ENCODE measurements around the gene SETD4.

DNA sequence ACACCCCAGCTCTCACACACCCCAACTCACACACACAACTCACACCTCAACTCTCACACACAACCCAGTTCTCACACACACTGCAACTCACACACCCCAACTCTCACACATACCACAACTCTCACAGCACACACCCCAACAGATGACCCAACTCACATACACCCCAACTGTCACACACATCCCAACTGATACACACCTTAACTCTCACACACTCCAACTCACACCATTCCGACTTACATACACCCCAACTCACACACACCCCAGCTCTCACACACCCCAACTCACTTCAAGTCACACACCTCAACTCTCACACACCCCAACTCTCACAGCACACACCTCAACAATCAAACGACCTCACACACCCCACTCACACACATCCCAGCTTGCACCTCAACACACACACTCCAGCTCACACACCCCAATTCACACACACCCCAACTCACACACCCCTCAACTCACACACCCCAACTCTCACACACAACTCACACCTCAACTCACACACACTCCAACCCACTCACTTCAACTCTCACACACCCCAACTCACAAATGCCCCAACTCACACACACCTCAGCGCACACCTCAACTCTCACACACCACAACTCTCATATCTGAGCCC lies 66.3 kb downstream of the SETD4 start:
- TF ChIP-seq, protein P1, sequence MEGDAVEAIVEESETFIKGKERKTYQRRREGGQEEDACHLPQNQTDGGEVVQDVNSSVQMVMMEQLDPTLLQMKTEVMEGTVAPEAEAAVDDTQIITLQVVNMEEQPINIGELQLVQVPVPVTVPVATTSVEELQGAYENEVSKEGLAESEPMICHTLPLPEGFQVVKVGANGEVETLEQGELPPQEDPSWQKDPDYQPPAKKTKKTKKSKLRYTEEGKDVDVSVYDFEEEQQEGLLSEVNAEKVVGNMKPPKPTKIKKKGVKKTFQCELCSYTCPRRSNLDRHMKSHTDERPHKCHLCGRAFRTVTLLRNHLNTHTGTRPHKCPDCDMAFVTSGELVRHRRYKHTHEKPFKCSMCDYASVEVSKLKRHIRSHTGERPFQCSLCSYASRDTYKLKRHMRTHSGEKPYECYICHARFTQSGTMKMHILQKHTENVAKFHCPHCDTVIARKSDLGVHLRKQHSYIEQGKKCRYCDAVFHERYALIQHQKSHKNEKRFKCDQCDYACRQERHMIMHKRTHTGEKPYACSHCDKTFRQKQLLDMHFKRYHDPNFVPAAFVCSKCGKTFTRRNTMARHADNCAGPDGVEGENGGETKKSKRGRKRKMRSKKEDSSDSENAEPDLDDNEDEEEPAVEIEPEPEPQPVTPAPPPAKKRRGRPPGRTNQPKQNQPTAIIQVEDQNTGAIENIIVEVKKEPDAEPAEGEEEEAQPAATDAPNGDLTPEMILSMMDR (conservative IDR thresholded peaks at IDR 0.05 in 1 of 2, IDR thresholded peaks at IDR 0.05 in 1 of 2; ENCODE audit: low read depth in 1 of 2, low read length in 2 of 2): no peak
- no peak for TF ChIP-seq EZH2 (IDR thresholded peaks at IDR 0.05; ENCODE audit: low read length, missing control alignments)
